ENCODE measurements around the gene SLC27A2. TPM values are rescaled to one million over a fixed set of nuclear protein-coding genes. Genes with fewer than 3 reads are reported as not detected.

The SLC27A2 gene
- total and polyA plus RNA-seq, 2 experiments from 2014 or later = 2.8 to 9.4 TPM

- no peaks in the 10 kb centered on the region for H3K79me2 ChIP-seq (replicated peaks; ENCODE audit: insufficient read depth)
- H3F3A ChIP-seq (replicated peaks; ENCODE audit: low read depth) = no peaks in the 10 kb centered on the region
- no peak overlapping the region for H3K4me2 ChIP-seq
- H4K20me1 ChIP-seq (replicated peaks; ENCODE audit: insufficient read depth) = no peaks in the 10 kb centered on the region
- no peak overlapping the region for H2AFZ ChIP-seq
- H3K9me2 ChIP-seq (ENCODE audit: insufficient read depth) = no peaks in the 10 kb centered on the region
- no peak overlapping the region for H3K4me3 ChIP-seq
- Mint-ChIP-seq H3K4me3 (no peak overlapping the region), H3K9me3 (no peaks in the 10 kb centered on the region), H3K36me3 (ENCODE audit: low read depth) (no peaks in the 10 kb centered on the region), H3K27ac (no peak overlapping the region), H3K27me3 (ENCODE audit: insufficient read depth, low read depth, poor library complexity) (peaks cover 3% of the 10 kb centered on the region), H3K4me1 (no peaks in the 10 kb centered on the region)
- TF ChIP-seq POLR2AphosphoS5 (IDR thresholded peaks at IDR 0.05; ENCODE audit: low read depth) = no peak
- no peak for TF ChIP-seq EZH2phosphoT487 (IDR thresholded peaks at IDR 0.05; ENCODE audit: unreplicated experiment)
- TF ChIP-seq ZNF462 (CRISPR knock-in tag; IDR thresholded peaks at IDR 0.05) = no peak
- TF ChIP-seq CTCF (conservative IDR thresholded peaks at IDR 0.05; ENCODE audit: low read depth in 2 of 2) = no peak
- TF ChIP-seq STAT1 (IDR thresholded peaks at IDR 0.05; ENCODE audit: unreplicated experiment) = no peak
- no peak for TF ChIP-seq NANOG (IDR thresholded peaks at IDR 0.05; ENCODE audit: borderline replicate concordance)
- TF ChIP-seq ZNF114 (CRISPR knock-in tag; IDR thresholded peaks at IDR 0.05) = no peak
- TF ChIP-seq JUNB (IDR thresholded peaks at IDR 0.05; ENCODE audit: unreplicated experiment) = no peak
- no peak for TF ChIP-seq ZNF331 (CRISPR knock-in tag; IDR thresholded peaks at IDR 0.05; ENCODE audit: low read depth)
- TF ChIP-seq CREB1 (CRISPR knock-in tag; IDR thresholded peaks at IDR 0.05; ENCODE audit: low read depth) = no peak
- TF ChIP-seq EZH2 (IDR thresholded peaks at IDR 0.05; ENCODE audit: low read depth, unreplicated experiment) = no peak
- TF ChIP-seq REST (IDR thresholded peaks at IDR 0.05; ENCODE audit: unreplicated experiment) = no peak
- no peaks in the 10 kb centered on the region for H3K36me3 ChIP-seq (ENCODE audit: insufficient read depth)
- H3K4me1 ChIP-seq (ENCODE audit: insufficient read depth) = no peaks in the 10 kb centered on the region
- no peak overlapping the region for H3K27ac ChIP-seq (ENCODE audit: low read depth)
- DNase-seq (ENCODE audit: low spot score) = no peak
- no peaks in the 10 kb centered on the region for H3K27me3 ChIP-seq (ENCODE audit: insufficient read depth)
- no peak for ATAC-seq
These were observed 37.5 kb upstream of the SLC27A2 start for GRCh38 chr15:50144341-50145120.

Measured in GM23338 (cell line).